Stimulated activated CD4-positive, alpha-beta T cell treated with anti-CD3 and anti-CD28 coated beads, Interleukin-15, amount 100 ng/mL, for 1 hour (primary cell): Measurements from ENCODE around the gene SOX10.

Experiments used
- DNase-seq, 2 donors: peaks; one replicate each; pipeline ENCODE4 v3.0.0-alpha.2; 2020; ENCODE audit warnings: low read depth in 1 of 2, low spot score in 1 of 2

SOX10 gene

GRCh38 chr22:37931893-37932389 is 52.4 kb downstream of the SOX10 start:
- no peak for DNase-seq

- DNase-seq: no peak
Observed at GRCh38 chr22:37930952-37931440, 53.4 kb downstream of the SOX10 start.

GRCh38 chr22:37930270-37930951 is 53.9 kb downstream of the SOX10 start:
- no peak for DNase-seq

GRCh38 chr22:37929390-37929789 is 55.0 kb downstream of the SOX10 start:
- no peak for DNase-seq

- DNase-seq: no peak
Observed at GRCh38 chr22:37927637-37927936, 56.8 kb downstream of the SOX10 start.

- DNase-seq: no peak
Observed at GRCh38 chr22:37926771-37927636, 57.4 kb downstream of the SOX10 start.

- DNase-seq: no peak
Observed at GRCh38 chr22:37926358-37926757, 58.0 kb downstream of the SOX10 start.

- no peak for DNase-seq
Observed at GRCh38 chr22:37925767-37926166, 58.6 kb downstream of the SOX10 start.

- no peak for DNase-seq
Observed at GRCh38 chr22:37925330-37925729, 59.0 kb downstream of the SOX10 start.

- DNase-seq: no peak
Observed at GRCh38 chr22:37924386-37925065, 59.8 kb downstream of the SOX10 start.

GRCh38 chr22:37923927-37924326 is 60.4 kb downstream of the SOX10 start:
- DNase-seq: no peak
